OCI-LY1 (cell line): ENCODE results near the gene GLIS1.

Experiments
- EZH2 ChIP-seq: fragments of 200-600 bp; sonication (generic), shearing (Covaris generic); IDR thresholded peaks from 2 replicates; pipeline ENCODE4 v1.8.0; 2017; ENCODE audit warnings: borderline replicate concordance, mixed run types, mild to moderate bottlenecking, antibody characterized with exemption, low read length, moderate library complexity, mixed read lengths
- TF ChIP-seq, protein P1 (sequence below): fragments of 200-600 bp; sonication (generic), shearing (Covaris generic); IDR thresholded peaks from 2 replicates; pipeline ENCODE4 v1.5.1; 2017; ENCODE audit warnings: mild to moderate bottlenecking, antibody characterized with exemption, low read length, moderate library complexity, mixed read lengths

- TF ChIP-seq EZH2, result no peak
- TF ChIP-seq, protein P1, sequence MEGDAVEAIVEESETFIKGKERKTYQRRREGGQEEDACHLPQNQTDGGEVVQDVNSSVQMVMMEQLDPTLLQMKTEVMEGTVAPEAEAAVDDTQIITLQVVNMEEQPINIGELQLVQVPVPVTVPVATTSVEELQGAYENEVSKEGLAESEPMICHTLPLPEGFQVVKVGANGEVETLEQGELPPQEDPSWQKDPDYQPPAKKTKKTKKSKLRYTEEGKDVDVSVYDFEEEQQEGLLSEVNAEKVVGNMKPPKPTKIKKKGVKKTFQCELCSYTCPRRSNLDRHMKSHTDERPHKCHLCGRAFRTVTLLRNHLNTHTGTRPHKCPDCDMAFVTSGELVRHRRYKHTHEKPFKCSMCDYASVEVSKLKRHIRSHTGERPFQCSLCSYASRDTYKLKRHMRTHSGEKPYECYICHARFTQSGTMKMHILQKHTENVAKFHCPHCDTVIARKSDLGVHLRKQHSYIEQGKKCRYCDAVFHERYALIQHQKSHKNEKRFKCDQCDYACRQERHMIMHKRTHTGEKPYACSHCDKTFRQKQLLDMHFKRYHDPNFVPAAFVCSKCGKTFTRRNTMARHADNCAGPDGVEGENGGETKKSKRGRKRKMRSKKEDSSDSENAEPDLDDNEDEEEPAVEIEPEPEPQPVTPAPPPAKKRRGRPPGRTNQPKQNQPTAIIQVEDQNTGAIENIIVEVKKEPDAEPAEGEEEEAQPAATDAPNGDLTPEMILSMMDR, result no peak
Measured at GRCh38 chr1:53530550-53530949, 208.4 kb downstream of the GLIS1 start.
